Testis (tissue), 2 donors: ENCODE data around the gene ITGA1.

ENCODE experiments used
- POLR2A ChIP-seq: fragments of 450-650 bp; IDR thresholded peaks from one replicate; pipeline ENCODE4 v1.6.1; 2017; ENCODE audit warnings: antibody characterized with exemption, mild to moderate bottlenecking, moderate library complexity
- TF ChIP-seq, protein P1 (sequence below), 3 experiments: fragments of 450-650 bp in 2 of 3; fragments of 200-600 bp in 1 of 3; sonication (generic) in 1 of 3; IDR thresholded peaks; one replicate each; pipeline ENCODE4 v1.5.1; 2016 to 2019; ENCODE audit warnings: antibody characterized with exemption in 3 of 3, mild to moderate bottlenecking in 2 of 3, moderate library complexity in 1 of 3

DNA sequence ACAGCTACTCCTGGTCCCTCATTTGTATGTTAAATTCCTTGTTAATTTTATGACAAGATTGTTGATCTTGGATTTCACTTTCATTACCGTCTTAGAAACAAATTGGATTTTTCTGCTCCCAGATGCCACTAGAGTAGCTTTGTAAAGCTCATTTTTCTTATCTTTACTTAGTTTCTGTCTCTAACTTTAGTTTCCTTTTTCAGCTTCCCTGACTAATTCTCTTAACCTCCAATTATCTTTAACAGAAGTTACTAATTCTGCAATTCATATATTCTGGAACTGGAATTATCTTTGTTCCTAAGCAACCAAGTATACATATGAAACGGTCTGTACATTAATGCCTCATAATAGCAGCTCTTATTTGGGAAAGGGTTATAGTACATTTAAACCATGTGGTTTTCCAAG, 16.7 kb downstream of the ITGA1 start:
- TF ChIP-seq, protein P1, sequence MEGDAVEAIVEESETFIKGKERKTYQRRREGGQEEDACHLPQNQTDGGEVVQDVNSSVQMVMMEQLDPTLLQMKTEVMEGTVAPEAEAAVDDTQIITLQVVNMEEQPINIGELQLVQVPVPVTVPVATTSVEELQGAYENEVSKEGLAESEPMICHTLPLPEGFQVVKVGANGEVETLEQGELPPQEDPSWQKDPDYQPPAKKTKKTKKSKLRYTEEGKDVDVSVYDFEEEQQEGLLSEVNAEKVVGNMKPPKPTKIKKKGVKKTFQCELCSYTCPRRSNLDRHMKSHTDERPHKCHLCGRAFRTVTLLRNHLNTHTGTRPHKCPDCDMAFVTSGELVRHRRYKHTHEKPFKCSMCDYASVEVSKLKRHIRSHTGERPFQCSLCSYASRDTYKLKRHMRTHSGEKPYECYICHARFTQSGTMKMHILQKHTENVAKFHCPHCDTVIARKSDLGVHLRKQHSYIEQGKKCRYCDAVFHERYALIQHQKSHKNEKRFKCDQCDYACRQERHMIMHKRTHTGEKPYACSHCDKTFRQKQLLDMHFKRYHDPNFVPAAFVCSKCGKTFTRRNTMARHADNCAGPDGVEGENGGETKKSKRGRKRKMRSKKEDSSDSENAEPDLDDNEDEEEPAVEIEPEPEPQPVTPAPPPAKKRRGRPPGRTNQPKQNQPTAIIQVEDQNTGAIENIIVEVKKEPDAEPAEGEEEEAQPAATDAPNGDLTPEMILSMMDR (IDR thresholded peaks at IDR 0.05), result no peak
- no peak for TF ChIP-seq POLR2A
